ENCODE results near the gene KLHL33.
A peak's percentile ranks its signal among the peaks of the same experiment; 100 is the strongest.

Gene KLHL33

DNA sequence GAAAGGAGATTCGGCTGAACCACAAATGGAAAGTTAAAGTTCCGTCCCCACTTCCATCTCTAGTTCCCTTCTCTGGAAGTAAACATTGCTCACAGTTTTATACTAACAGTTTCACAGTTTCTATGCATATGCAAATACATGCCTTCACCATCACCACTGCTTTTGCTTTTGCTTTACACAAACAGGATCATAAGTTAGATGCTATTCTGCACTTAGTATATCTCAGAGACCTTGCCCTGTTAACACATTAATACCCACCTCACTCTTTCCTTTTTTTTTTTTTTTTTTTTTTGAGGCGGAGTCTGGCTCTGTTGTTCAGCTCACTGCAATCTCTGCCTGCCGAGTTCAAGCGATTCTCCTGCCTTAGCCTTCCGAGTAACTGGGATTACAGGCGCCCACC, 23.6 kb downstream of the KLHL33 start:
- Mint-ChIP-seq H3K4me3 (peak overlapping the region; percentile 97), H3K27me3 (no peaks in the 10 kb centered on the region), H3K27ac (peak overlapping the region; percentile 97), H3K36me3 (ENCODE audit: low read depth) (peaks cover 5% of the 10 kb centered on the region), H3K4me1 (ENCODE audit: low read depth) (peaks cover 48% of the 10 kb centered on the region), H3K9me3 (no peaks in the 10 kb centered on the region)

DNA sequence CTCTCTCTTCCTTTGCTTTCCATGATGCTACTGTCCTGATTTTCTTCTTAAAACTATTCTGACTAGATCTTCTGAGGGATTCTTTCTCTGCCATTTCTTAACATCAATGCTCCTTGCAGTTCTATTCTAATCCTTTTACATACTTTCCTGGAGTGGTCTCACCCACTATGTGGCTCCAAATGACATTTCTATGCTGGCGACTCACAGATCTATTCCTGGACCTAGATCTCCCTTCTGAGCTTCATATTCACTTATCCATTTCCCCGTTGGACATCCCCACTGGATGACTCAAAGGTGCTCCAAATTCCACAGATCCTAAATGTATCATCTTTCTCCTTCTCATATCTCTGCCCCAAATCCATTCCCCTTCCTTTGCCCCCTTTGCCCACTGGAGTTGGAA, 26.7 kb downstream of the KLHL33 start:
- H3K4me1 Mint-ChIP-seq (ENCODE audit: low read depth): peaks cover 47% of the 10 kb centered on the region
- H3K9me3 Mint-ChIP-seq: no peaks in the 10 kb centered on the region
- H3K4me3 Mint-ChIP-seq: no peak overlapping the region
- H3K27me3 Mint-ChIP-seq: no peaks in the 10 kb centered on the region
- peaks cover 34% of the 10 kb centered on the region for H3K36me3 Mint-ChIP-seq (ENCODE audit: low read depth)
- H3K27ac Mint-ChIP-seq: peak overlapping the region; percentile 51

DNA sequence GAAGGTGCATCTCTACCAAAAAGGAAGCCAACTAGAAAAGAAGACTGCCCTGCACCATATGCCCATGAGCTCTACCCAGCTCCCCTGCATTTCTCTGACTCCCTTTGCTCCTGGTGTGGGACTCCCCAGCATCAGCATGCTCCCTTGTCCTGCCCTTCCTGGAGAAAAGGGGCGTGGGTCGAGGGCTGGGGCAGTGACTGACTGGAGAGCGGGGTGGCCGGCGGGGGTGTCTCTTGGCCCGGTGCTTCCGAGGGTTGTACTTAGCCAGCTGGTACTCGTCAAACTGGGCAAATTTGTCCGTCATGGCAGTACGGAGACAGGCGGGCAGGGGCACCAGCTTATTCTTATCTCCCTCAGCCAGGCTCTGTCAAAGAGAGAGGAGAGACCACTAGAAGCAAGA, 32.4 kb downstream of the KLHL33 start:
- no peak overlapping the region for H3K27ac Mint-ChIP-seq
- H3K9me3 Mint-ChIP-seq: no peaks in the 10 kb centered on the region
- H3K27me3 Mint-ChIP-seq: no peaks in the 10 kb centered on the region
- peaks cover 73% of the 10 kb centered on the region for H3K36me3 Mint-ChIP-seq (ENCODE audit: low read depth)
- no peak overlapping the region for H3K4me3 Mint-ChIP-seq
- peaks cover 38% of the 10 kb centered on the region for H3K4me1 Mint-ChIP-seq (ENCODE audit: low read depth)

DNA sequence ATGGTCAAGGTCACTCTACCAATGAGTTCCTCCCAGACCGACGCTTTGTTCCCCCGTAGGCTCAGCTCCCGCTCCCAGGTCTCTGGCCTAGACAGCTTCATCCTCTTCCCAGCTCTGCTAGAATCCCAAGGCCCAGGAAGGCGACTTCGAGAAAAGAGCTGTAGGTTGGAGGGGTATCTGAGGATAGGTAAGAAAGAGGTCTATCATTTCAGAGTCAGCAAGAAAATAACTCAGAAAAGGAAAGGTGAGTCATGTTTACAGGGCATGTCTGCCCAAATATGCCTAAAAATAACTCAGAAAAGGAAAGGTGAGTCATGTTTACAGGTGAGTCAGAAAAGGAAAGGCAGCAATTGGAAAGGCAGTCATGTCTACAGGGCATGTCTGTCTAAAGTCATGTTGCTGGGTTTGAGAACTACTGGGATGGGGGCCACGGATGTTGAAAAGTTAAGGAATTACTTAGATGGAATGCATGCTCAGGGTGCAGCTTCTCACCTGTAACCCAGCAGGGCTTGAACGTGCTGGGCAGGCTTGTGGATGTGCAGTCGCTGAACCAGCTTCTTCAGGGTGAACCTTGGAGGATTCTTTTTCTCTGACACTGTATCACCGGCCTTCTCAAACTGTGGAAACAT, 34.9 kb downstream of the KLHL33 start:
- Mint-ChIP-seq H3K27ac (peak overlapping the region; percentile 93), H3K4me3 (peak overlapping the region; percentile 72), H3K36me3 (ENCODE audit: low read depth) (peaks cover 74% of the 10 kb centered on the region), H3K4me1 (ENCODE audit: low read depth) (peaks cover 32% of the 10 kb centered on the region), H3K9me3 (no peaks in the 10 kb centered on the region), H3K27me3 (no peaks in the 10 kb centered on the region)

DNA sequence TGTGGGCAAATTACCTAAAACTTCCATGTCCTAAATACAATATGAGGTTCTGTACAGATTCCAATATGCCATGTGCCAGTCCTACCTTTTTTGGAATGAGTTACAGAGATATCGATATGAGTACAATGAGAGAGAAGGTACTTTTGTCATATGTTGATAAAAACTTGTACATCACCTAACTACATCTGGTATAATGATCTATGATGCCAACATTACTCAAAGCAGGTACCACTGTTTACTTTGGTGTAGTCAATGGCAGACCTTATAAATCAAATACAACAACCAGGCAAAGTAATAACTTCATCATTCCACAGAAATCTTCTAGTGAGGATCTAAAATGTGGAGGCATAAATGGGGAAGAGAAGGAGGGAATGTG, 35.4 kb downstream of the KLHL33 start:
- Mint-ChIP-seq H3K9me3 (no peaks in the 10 kb centered on the region), H3K4me1 (ENCODE audit: low read depth) (peaks cover 31% of the 10 kb centered on the region), H3K4me3 (peak overlapping the region; percentile 72), H3K27me3 (no peaks in the 10 kb centered on the region), H3K27ac (peak overlapping the region; percentile 93), H3K36me3 (ENCODE audit: low read depth) (peaks cover 74% of the 10 kb centered on the region)

DNA sequence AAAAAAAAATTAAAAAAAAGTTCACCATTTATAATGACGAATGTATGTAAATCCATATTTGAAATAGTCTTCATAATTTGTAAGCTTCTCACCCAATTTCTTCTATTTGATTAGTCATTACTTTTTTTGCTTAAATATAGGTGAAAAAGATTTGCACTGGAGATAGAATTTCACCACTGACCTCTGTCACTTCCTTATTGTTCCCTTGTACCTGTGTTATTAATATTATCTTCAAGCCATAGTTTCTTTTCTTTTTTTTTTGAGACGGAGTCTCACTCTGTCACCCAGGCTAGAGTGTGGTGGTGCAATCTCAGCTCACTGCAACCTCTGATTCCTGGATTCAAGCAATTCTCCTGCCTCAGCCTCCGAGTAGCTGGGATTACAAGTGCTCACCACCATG, 38.5 kb downstream of the KLHL33 start:
- no peak overlapping the region for H3K27ac Mint-ChIP-seq
- H3K4me1 Mint-ChIP-seq (ENCODE audit: low read depth): peaks cover 23% of the 10 kb centered on the region
- peaks cover 55% of the 10 kb centered on the region for H3K36me3 Mint-ChIP-seq (ENCODE audit: low read depth)
- no peak overlapping the region for H3K4me3 Mint-ChIP-seq
- no peaks in the 10 kb centered on the region for H3K9me3 Mint-ChIP-seq
- no peaks in the 10 kb centered on the region for H3K27me3 Mint-ChIP-seq

DNA sequence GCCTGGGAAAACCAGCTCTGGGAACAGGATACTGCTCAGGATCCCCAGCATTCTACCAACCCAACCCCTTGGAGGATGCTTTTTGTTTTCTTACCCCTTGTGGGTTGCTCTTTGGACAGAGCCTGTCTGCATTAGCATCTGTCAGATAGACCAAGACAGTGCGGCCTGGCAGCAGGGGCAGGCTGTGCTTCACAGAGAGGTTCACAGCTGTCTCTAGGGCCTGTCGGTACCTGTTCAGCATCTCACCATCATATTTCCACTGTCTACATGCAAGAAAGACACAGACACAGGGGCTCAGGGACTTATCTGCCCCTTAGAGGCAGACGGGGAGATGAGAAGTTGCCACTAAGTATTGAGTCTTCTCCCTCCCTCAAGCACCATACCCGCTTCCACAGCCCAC, 44.5 kb downstream of the KLHL33 start:
- H3K4me1 Mint-ChIP-seq (ENCODE audit: low read depth): no peaks in the 10 kb centered on the region
- no peak overlapping the region for H3K27ac Mint-ChIP-seq
- H3K36me3 Mint-ChIP-seq (ENCODE audit: low read depth): peaks cover 60% of the 10 kb centered on the region

DNA sequence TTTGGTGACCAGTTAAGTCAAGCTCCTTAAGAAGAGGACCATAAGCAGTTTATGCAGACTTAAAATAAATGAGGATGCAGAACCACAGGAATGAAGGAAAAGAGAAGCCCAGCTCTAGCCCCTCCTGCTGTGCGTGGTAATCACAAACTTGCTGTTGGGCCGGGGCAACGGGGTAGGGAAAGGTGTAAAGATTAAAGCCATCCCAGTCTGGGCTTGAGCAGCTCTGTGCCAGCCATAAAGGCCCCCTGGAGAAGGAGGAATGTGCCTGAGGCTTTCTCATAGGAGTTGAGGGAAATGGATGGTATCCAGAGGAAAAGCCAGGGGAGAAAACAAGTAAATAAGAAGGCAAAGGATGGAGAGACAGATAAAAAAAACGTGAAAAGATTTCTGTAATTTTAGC, 47.8 kb downstream of the KLHL33 start:
- Mint-ChIP-seq H3K36me3 (ENCODE audit: low read depth) (peaks cover 60% of the 10 kb centered on the region), H3K4me3 (no peak overlapping the region), H3K9me3 (no peaks in the 10 kb centered on the region), H3K4me1 (ENCODE audit: low read depth) (no peaks in the 10 kb centered on the region), H3K27ac (peak overlapping the region; percentile 55), H3K27me3 (no peaks in the 10 kb centered on the region)

More for the DNA sequence above, 44.5 kb downstream of the KLHL33 start:
- Mint-ChIP-seq H3K9me3 (no peaks in the 10 kb centered on the region), H3K4me3 (no peak overlapping the region), H3K27me3 (no peaks in the 10 kb centered on the region)

DNA sequence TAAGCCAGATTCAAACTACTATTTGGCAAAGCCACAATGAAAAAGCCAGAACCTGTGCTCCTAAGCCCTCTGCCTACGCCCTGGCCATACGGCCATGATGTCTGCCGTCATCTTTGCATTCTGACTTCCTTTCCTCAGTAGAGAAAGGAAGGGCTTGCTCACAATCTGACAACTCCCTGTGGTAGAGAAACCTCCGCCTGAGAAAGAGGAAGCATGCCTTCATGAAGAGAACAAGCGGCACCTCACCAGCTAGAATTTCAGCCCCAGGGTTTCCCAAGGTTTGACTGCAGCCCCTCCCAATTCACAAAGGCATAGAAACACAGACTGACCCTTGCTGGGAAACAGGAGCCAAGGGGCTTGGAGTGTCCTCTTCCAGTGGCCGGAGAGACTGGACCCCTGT, 48.4 kb downstream of the KLHL33 start:
- Mint-ChIP-seq H3K27me3 (no peaks in the 10 kb centered on the region), H3K4me1 (ENCODE audit: low read depth) (no peaks in the 10 kb centered on the region), H3K27ac (no peak overlapping the region), H3K9me3 (no peaks in the 10 kb centered on the region), H3K4me3 (no peak overlapping the region), H3K36me3 (ENCODE audit: low read depth) (peaks cover 62% of the 10 kb centered on the region)

DNA sequence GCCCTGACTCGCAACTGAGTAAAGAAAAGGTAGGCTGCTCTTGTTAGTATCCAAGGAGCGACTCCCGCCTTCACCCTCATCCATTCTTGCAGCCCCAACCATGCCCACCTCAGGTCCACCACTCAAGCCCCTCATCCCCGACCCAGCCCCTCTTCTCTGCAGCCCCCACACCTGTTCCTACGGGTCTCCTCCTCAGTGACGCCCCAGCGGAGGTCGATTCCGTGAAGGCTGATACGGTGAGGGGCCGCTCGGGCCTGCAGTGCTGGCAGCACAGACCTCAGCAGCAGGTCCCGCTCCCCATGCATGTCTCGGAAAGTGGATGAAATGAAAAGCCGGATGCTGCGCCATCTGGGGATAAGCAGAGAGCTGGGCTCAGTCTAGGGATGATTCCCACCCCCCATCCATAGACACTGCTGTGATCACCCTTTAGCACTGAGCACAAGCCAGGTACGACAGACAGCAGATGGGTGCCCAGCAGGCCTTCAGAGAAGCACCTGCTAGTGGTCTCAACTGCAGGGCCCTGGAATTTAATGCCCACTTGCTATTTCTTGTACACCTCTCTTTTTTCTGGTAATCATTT, 49.6 kb downstream of the KLHL33 start:
- H3K4me3 Mint-ChIP-seq: no peak overlapping the region
- H3K36me3 Mint-ChIP-seq (ENCODE audit: low read depth): peaks cover 63% of the 10 kb centered on the region
- no peaks in the 10 kb centered on the region for H3K4me1 Mint-ChIP-seq (ENCODE audit: low read depth)
- no peaks in the 10 kb centered on the region for H3K9me3 Mint-ChIP-seq
- no peaks in the 10 kb centered on the region for H3K27me3 Mint-ChIP-seq
- no peak overlapping the region for H3K27ac Mint-ChIP-seq

DNA sequence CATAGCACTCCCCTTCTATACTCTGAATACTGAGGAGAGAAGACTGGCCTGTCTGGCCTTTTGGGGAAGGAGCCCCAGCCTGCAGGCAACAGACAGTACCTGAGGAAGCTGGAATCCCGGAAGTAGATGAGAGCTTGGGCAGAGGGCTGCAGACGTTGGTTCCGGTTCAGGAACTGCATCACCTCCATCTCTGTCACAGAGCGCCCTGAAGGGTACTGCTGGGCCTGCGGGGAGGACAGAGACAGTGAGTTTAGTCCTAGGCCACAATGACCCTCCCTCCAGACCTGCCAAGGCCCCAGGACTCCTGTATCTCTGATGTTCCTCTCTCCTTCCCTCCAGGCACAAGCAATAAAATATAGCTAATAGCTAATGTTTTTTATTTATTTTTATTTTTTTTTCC, 51.1 kb downstream of the KLHL33 start:
- H3K4me3 Mint-ChIP-seq: no peak overlapping the region
- no peak overlapping the region for H3K27ac Mint-ChIP-seq
- peaks cover 7% of the 10 kb centered on the region for H3K4me1 Mint-ChIP-seq (ENCODE audit: low read depth)
- no peaks in the 10 kb centered on the region for H3K27me3 Mint-ChIP-seq
- H3K36me3 Mint-ChIP-seq (ENCODE audit: low read depth): peaks cover 64% of the 10 kb centered on the region
- no peaks in the 10 kb centered on the region for H3K9me3 Mint-ChIP-seq

DNA sequence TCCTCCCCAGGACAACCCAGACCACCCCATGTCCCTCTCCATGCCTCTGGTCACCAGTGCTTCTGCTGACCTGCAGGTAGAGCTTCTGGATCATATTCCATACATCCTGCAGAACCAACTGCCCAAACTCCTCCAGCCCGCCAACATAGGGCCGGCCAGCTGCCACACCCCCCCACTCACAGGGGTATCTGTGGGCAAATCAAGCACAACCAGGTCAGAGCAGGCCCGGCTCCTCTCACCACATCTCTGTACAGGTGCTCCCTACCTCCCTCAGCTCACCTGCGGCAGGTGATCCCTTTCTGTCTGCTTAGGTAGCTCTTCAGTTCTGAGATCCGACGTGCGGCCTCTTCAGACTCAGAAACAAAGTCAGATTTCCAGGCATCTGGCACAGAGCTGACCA, 51.6 kb downstream of the KLHL33 start:
- Mint-ChIP-seq H3K27ac (no peak overlapping the region), H3K27me3 (no peaks in the 10 kb centered on the region), H3K36me3 (ENCODE audit: low read depth) (peaks cover 64% of the 10 kb centered on the region), H3K4me1 (ENCODE audit: low read depth) (peaks cover 7% of the 10 kb centered on the region), H3K4me3 (no peak overlapping the region), H3K9me3 (no peaks in the 10 kb centered on the region)

DNA sequence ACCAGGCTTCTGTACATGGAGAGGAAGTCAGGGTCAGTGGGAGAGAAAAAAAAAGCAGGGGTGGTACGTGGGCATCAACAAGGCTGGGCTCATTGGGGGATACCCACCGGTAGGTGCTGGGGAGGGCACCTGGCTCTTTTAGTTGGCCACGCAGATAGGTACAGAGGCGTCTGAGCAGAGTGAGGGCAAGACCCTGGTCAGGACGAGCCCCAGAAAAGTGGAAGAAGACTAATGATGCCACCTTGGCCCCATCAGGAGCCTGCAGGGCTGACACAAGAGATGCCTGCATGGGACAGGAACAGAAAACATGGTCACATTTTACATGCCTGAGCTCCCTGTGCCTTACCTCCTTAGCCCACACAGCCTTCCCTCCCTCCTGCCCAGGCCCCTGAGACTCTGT, 52.3 kb downstream of the KLHL33 start:
- Mint-ChIP-seq H3K9me3 (no peaks in the 10 kb centered on the region), H3K27ac (no peak overlapping the region), H3K27me3 (no peaks in the 10 kb centered on the region), H3K36me3 (ENCODE audit: low read depth) (peaks cover 59% of the 10 kb centered on the region), H3K4me3 (no peak overlapping the region), H3K4me1 (ENCODE audit: low read depth) (peaks cover 7% of the 10 kb centered on the region)

DNA sequence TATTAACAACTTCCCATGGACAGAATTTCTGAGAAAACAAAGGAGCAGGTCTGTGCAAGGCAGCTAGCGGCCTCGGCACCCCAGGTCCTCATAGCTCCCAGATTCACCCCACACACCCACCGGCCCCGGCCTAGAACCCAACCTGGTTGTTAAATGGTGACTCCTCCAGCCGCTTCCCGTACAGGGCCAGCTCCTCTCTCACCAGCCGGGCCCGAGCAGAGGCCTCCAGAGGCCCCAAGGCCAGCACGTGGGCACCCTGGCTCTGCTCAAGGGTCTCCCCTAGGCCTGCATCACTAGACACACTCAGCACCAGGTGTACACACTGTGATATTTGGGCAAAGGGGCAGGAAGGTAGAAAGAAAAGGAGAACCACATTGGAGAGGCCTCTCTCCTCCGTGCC, 52.9 kb downstream of the KLHL33 start:
- Mint-ChIP-seq H3K4me1 (ENCODE audit: low read depth) (peaks cover 7% of the 10 kb centered on the region), H3K4me3 (no peak overlapping the region), H3K36me3 (ENCODE audit: low read depth) (peaks cover 53% of the 10 kb centered on the region), H3K27ac (no peak overlapping the region), H3K9me3 (no peaks in the 10 kb centered on the region), H3K27me3 (no peaks in the 10 kb centered on the region)

DNA sequence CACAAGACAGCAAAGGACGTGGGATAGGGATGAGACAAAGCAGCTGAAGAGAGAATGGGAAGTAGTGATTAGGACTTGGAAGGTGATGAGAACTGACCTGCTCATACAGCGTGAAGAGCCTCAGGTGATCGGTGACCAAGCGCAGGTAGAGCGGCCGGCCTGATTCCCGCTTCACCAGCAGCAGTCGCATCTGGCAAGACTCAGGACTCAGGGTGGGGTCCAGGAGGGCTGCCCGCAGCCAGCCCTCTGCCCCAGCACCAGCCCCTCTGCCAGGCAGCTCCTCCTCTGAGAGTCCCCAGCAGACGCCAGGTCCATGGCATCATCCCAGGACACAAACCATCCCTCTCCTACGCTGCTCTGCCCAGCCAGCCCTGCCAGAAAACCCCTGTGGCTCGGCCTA, 53.4 kb downstream of the KLHL33 start:
- Mint-ChIP-seq H3K27ac (peak overlapping the region; percentile 45), H3K4me1 (ENCODE audit: low read depth) (peaks cover 7% of the 10 kb centered on the region), H3K9me3 (no peaks in the 10 kb centered on the region), H3K36me3 (ENCODE audit: low read depth) (peaks cover 53% of the 10 kb centered on the region), H3K4me3 (no peak overlapping the region), H3K27me3 (no peaks in the 10 kb centered on the region)

DNA sequence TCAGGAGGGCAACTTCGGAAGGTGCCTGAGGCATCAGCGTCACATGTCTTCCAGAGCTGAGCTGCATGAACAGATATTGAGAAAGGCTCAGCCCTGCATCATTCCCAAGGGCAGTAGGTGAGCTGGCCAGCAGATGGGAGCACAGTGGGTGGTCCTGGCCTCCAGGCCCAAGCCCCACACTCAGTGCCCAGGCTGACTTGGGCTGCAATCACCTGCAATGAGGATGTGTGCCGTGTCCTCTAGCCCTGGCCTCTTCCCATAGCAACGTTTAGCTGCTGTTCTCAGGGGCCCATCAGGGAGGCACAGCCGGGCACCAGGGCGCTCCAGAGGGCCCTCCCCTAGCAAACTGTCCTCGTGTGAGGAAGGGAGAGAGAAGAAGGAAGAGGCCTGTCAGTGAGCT, 54.6 kb downstream of the KLHL33 start:
- Mint-ChIP-seq H3K27ac (peak overlapping the region; percentile 73), H3K36me3 (ENCODE audit: low read depth) (peaks cover 55% of the 10 kb centered on the region)

More for the DNA sequence above, 54.6 kb downstream of the KLHL33 start:
- no peaks in the 10 kb centered on the region for H3K27me3 Mint-ChIP-seq
- H3K9me3 Mint-ChIP-seq: no peaks in the 10 kb centered on the region
- peaks cover 7% of the 10 kb centered on the region for H3K4me1 Mint-ChIP-seq (ENCODE audit: low read depth)
- no peak overlapping the region for H3K4me3 Mint-ChIP-seq

Data from stimulated activated naive CD8-positive, alpha-beta T cell treated with anti-CD3 and anti-CD28 coated beads, Interleukin-15, Interleukin-2, amounts not matched to agents 100 ng/mL and 50 ng/mL, for 24 hours (primary cell).